HG02870 (cell line): ENCODE data around the gene TANK.

Experiments
- ATAC-seq: cut with Tn5 transposase; IDR thresholded peaks from one replicate; pipeline ENCODE4 v1.9.1; 2021; ENCODE audit warnings: mild to moderate bottlenecking, moderate library complexity; ENCODE audit not compliant: unreplicated experiment

Gene TANK

DNA sequence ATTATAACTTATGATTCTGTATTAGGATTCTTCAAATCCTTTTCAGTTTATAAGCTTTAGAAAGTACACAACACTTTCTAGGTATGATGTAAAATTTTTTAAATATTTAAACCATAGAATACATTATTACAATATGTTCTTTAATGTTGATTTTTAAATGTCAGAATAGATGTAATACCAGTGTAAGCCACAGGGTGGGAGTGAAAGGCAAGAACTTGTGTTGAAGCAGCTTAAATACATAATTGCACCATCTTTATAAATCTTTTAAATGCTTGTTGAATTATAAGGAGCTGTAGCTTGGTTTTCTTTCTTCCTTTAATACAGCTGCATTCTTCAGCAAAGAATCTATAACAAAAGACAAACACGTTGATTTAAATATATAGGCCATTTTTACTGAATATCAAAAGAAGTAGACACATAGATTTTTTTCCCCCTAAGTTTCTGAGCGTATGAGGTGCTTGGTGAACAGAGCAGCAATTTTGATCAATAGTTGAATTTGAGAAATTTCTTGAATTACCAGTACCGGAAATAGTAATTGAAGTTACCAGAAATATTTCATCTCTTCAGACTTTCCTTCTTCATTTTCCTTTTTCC, 63.0 kb downstream of the TANK start:
- no peak for ATAC-seq

DNA sequence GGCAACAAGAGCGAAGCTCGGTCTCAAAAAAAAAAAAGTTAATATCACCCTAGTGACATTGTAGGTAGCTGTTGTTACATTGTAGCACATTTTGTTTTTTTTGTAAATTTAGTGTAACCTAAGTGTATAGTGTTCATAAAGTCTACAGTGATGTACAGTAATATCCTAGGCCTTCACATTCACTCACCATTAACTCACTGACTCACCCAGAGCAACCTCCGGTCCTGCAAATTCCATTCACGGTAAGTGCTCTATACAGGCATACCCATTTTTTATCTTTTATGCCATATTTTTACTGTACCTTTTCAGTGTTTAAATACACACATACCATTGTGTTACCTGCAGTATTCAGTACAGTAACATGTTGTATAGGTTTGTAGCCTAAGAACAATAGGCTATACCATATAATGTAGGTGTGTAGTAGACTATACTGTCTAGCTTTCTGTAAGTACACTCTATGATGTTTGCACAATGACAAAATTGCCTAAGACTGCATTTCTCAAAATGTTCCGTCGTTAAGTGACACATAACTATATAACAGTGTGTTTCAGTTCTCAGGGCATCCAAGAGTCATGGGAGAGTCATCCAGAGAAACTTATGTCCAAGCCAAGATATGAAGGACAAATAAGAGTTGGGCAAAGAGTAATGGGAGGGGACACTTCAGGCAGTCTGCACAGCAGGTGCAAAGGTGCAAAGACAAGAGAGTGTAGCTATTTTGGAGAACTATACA, 68.4 kb downstream of the TANK start:
- no peak for ATAC-seq

DNA sequence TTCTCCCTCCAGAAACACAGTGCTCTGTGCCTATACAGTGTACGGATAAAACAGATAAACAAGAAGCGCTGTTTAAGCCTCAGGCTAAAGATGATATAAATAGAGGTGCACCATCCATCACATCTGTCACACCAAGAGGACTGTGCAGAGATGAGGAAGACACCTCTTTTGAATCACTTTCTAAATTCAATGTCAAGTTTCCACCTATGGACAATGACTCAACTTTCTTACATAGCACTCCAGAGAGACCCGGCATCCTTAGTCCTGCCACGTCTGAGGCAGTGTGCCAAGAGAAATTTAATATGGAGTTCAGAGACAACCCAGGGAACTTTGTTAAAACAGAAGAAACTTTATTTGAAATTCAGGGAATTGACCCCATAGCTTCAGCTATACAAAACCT, 70.7 kb downstream of the TANK start:
- no peak for ATAC-seq

DNA sequence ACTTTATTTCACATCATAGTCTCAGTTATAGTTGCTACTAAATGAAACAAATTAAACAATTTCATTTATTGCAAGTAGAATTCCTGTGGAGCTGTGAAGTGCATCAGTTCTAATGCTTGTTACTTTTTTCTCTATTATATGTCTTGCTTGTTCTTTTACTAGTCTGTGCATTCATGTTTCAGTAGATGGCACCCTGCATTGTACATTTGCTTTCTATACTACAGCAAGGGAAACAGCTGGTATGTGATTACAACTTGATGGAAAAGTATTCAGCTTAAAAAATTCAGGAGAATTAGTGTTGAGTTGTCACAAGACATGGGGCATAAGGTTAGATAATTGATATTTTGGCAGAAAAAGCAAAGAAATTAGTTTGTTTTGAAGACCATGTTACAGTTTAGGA, 72.3 kb downstream of the TANK start:
- no peak for ATAC-seq

DNA sequence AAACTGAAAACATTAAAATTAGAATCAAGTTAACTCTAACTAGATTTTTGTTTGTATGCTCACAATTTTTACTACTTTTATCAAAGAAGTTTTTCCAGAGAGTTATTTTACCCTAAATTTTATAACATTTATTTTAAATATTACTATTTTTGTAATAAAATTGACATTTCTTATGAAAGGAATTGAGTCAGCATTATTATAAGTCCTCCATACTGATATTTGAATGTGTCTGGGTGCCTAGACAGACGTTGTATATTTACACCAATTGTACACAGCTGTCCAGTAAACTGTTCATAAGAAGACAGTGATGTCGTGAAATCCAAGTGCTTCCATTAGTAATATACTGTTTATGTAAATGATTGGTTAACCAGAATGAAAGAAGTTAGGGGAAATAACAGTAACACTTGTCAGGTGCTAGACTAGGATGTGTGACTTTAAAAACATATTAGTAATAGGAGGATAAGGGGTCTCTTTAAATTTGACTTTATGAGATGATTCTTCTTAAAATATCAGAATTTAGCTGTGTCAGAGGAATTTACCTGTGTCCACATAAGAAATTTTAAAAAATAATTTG, 73.7 kb downstream of the TANK start:
- ATAC-seq, result peak; percentile 52

DNA sequence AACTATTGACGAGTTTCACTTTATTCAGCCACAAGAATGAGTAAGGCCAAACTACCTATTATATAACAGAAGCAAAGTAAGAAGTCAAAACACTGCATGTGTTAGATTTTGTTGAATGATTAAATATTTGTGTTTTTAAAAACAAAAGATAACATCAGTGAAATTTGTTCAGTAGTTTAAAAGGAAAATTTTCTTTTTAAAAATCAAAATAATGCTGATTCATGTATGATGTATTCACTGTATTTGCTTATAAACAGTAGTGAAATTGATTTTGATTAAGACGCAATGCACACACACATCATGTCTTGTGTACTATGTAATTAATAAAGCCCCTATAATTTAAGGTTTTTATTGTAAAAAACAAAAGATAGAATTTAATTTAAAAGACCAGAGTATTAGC, 74.4 kb downstream of the TANK start:
- no peak for ATAC-seq

DNA sequence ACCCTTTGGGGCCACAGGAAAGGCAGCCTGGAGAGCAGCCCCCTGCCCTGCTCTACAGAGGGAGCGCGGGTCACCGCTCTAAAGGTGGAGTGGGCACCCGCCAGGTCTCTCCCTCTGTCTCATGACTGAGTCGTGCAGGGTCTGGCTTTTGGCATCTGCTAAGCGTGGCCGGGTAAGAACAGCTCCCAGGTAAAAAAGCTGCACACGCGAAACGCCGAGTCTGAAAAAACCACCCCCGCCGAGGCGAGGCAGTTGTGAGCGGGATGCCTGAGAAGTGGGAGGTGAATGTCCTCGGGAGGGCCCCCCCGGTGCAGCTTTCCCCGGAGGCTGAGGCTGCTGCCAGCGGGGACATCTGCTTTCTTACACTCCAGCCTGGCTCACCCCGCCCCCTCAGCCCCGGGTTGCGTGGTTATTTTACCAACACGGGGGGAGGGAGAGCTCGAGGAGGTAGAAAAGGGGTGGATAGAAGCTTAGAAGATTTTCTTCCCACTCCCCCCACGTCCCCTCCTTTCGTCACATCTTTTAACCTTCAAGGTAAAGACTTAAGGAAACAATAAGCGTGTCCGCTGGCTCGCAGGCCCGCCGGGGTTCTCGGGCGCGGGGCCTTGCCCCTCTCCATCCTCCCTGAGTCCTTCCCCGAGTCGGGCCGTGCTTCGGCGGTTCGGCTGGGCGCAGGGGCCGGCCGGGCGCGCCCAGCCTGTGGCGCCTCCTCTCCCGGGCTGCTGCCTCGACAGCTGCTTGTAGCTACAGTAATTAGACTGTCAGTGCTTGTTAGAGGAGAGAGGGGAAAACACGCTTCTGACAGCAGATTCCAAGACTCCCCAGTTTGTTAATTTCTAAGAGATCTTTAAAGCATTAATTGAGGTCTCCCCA, 77.4 kb downstream of the TANK start:
- peak; percentile 43 for ATAC-seq

DNA sequence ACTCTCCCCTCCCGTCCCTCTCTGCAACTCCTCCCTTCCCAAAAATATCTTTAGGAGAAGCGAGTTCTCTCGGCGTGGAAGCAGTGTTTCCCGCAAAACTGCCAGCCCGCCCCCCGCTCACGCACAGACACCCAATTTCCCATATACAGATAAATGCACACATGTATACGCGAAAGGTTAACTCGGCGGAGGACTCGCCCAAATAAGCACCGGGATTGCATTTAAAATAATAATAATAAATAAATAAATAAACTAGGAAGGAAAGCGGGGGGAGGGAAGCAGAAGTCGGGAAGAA, 78.0 kb downstream of the TANK start:
- no peak for ATAC-seq

DNA sequence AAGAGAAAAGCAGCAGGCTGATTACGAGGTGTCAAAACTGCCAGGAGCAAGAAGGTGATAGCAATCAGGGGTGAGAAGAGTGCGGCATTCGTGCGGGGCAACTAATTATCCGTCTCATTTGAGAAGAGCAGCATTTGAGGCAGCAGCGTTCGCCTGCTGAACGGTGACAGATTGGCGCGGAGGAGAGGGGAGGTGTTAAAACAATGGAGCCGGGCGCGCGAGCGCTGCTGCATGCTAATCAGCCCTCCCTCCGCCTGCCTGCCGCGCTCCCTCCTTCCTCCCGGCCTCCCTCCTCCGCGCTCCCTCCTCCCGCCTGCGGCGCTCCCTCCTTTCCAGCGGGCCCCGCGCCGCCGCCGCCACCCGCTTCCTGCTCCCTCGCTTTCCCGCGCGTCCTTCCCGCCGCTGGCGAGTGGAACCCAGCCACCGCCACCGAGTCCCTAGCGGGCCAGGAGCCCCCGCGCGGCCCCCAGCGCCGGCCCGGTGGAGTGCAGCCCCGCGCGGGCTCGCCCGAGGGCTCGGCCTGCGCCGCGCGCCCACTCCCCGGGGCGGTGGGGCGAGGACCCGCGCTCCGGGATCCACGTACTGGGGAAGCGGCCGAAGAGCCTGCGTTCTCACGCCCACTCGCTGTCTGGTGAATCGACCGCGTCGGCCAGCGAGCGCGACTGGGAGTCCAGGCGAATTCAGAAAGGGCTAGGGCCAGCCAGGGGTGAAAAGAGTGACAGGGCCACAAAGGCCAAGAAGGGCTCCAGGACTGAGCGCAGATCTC, 78.5 kb downstream of the TANK start:
- no peak for ATAC-seq

DNA sequence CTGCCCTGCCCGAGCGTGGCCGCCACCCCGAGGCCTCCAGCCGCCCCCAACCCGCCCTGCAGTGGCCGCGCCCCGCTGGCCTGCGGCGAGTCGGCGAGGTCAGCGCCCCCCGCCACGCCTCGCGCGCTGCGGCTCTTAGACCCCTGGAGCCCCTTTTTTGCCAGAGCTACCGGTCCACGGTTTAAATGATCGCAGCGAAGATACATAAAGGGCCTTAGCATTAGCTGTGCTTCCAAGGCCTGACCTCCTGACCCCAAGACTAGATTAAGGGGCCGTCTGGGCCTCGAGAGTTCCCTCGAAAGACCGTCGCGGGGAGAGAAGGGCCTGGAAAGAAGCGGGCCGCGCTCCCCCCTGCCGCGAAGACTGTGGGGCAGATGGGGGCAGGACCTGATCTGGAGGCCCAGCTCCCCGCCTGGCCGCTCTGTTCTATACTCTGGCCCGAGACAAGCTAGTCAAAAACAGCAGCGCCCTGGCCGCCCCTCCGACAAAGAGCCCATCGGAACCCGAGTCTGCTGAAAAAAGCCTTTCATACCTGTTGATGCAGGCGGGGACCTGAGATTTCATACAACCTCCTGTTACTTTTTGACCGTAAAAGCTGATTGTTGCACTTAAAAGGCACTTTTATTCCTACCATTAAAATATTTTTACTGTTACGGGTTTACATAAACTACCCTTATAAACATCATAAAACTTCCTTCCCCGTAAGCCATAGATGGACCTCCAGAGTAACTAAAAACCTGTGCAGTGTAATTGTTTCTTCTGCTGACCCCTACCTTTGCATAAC, 79.3 kb downstream of the TANK start:
- ATAC-seq, result no peak

DNA sequence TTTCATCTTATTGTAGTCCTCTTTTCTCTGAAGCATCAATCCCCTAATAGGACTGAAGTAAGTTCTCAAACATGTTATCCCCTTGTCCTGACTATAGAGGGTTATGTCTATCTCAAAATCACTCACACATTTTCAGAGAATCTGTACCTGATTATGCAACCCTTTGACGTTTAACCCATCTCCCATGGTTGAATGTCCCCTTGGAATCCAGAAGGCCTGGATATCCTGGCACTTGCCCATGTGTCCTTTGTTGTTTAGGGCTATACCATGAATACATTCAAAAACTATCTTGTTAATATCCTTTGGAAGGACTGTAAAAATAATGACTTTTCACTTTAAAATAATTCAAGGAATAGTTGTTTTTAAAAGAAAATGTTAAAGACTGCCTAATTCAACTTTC, 81.7 kb downstream of the TANK start:
- ATAC-seq, result no peak

DNA sequence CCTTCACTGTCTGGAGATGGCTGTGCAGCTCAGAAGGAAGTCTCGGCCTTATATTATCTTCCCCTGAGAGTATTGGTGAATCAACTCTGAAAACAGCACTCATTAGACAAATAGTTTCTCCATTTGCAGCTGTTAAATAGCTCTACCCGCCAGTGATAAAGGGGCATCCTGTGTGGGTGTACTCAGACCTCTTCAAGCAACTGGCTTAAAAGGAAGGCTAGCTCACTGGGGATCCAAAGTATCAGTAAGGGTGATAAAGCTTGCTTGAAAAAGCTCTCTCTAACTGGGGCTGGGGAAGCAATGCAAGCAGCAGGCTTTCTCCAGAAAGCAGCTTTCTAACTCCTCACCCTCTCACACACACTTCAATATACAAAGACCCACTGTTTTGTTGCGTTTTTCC, 83.1 kb downstream of the TANK start:
- no peak for ATAC-seq

DNA sequence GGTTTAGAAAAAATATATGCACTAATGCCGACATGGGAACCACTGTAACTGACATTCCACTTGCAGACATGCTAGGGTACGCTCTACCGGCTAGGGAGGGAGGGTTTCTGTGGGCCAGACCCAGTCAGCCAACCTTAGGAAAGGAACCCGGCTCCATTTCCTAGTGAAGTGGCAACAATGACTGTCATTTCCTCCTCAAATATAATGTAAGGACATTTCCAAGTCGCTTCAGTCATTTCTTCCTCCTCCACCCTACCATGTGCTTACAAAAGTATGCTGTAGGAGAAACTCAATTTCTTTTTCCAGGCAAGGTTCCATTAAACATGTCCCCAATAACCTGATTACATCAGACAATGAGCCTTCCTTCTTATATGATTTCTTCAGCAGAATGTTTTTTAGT, 83.7 kb downstream of the TANK start:
- no peak for ATAC-seq

DNA sequence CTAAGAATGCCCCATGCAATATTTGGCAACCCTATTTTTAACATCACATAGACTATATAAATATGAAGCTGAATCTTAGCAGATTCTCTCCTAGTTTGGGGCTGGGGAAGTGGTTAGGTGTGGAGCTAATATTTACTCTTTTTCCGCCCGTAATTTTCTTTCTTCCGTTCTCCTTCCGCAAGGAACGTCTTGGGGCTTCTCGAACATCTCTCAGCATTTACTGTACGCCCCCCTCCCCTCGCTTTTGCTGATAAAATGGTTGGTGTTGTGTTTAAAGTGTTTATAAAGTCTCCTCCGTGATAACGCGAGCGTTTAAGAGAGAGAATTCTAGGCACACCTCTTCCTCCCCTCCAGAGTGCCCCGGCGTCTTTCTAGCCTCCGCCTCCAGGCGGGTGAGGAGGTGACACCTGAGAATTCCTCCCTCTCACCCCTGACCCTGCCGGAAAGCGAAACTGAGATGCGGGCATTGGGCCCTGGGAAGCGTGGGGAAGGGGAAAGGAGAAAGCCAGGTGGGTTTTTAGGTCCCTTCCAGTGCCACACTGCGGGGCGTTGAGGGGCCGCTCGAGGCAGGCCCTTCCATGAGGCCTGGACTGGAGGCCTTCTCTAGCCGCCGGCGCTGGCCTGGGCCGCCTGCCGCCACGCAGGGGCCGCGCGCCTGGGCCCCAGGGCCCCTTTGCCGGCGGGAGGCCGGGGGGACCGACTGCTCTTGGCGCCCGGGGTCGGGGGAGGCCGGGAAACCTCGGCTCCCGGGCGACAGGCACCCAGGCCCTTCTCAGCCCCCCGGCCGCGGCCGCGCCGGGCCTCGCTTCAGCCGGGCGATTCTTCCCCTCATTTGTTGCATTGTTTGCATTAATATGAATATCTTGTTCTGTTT, 84.4 kb downstream of the TANK start:
- peak; percentile 86 for ATAC-seq

DNA sequence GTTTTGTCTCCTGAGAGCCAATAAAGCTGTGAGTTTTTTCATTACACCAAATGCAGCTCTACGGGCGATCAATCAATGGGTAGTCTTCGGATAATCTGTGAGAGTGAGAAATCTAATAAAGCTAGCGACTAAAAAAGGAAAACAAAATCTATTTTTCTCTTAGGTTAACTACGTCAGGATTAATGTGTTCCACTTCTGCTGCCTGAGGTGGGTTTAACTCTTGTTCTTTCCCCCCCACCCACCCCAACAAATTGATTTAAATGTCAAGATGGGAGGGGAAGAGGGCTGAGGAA, 85.0 kb downstream of the TANK start:
- ATAC-seq, result no peak

DNA sequence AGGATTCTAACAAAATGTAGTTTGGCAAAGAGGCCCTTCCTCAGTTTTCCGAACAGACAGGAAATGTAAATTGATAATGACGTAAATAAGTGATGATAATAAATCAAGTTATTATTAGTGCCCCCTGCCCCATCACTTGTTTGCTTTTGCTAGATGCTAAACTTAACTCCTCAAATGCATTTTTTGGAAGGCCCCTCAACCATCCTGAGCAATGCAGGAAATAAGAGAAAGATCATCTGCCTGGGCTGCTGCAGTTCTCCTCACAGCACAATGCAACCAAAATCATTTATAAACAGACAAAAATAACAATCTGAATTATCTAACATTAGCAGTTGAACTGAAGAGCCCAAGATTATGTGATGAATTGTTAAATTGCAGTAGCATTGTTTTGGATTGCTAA, 85.4 kb downstream of the TANK start:
- no peak for ATAC-seq

DNA sequence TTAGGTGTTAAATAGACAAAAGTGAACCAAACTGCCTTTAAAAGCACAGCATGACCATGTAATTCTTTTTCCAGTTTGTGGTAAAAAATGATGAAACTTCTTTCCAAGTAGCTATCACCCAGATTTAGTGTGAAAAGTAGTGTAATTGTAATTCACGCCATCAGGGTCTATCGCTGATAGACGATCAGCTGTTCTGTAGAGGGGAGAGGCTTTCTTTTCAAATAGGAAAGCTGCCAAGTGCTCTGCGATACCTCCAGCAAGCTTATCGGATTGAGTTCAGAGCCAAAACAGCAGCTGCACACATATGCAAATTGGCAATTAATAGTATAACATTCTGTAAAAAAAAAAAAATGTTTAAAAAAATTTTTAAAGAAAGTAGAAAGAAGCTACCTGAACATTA, 86.1 kb downstream of the TANK start:
- no peak for ATAC-seq

DNA sequence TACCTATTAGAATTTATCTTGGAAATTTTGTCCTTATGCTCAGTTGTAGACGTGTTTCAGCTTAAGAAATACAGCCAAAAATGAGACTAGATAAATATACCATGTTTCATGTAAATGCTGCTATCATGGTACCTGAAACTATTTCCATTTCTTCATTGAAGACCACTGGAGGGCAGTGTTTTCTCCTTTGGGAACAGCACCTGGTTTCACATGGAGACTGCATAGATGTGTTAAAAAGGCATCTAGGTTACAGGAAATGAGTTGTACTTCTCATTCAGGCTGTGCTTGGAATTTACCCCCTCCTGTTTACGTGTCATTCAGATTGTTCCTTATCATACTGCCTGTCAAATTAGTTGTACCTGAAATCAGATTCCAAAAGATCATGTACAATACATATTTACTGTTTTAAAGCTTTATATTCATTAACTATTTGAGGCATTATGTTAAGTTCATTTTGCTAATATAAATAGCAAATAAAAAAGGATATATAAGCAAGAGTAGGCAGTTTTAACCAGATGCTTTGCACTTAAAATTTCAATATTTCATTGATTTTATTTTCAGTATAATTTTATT, 90.7 kb downstream of the TANK start:
- ATAC-seq, result peak; percentile 62
